ENCODE data around the gene ADAR.

Gene ADAR

DNA sequence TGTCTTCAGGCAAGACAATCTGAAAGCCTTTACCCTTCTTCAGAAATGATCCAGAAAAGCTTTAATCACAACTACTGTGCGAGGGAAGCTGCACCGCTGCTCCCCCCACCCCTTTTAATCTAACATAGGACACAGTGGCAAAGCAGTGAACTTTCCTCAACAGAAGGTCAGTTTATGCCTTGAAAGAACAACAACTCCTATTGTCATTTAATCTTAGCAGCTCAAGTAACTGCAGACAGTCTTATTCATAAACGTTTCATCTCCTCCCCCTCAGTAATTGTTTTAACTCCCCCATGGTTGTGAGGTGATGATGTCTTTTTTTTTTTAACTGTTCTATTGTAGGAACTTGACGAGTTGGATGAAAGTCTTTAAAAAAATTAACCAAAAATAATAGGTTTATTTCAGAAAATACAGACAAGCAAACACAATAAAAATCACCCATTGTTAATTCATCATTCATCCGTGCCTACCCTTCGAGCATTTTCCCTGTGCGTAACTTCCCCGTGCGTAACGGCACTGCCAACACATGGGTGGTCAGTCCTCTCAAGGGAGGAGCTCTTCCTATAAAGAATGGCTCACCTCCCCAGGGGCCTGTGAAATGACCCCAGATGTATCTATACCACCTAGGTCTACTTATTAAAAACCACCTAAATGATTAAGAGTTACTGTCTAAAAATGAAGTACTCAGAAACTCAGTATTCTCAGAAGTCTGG lies 3.3 kb upstream of the ADAR start:
- Histone ChIP-seq H3K4me3 (ENCODE audit: low read depth, low read length) (peak overlapping the region; percentile 33), H3K9me3 (ENCODE audit: control insufficient read depth, insufficient read depth, low read length) (no peaks in the 10 kb centered on the region), H3K4me1 (ENCODE audit: control insufficient read depth, insufficient read depth, low read length) (peaks cover 47% of the 10 kb centered on the region), H3K27me3 (ENCODE audit: control insufficient read depth, insufficient read depth, low read length) (no peaks in the 10 kb centered on the region), H3K36me3 (ENCODE audit: control insufficient read depth, insufficient read depth, low read length) (no peaks in the 10 kb centered on the region), H3K9ac (ENCODE audit: low read depth, low read length) (peak overlapping the region; percentile 32)

DNA sequence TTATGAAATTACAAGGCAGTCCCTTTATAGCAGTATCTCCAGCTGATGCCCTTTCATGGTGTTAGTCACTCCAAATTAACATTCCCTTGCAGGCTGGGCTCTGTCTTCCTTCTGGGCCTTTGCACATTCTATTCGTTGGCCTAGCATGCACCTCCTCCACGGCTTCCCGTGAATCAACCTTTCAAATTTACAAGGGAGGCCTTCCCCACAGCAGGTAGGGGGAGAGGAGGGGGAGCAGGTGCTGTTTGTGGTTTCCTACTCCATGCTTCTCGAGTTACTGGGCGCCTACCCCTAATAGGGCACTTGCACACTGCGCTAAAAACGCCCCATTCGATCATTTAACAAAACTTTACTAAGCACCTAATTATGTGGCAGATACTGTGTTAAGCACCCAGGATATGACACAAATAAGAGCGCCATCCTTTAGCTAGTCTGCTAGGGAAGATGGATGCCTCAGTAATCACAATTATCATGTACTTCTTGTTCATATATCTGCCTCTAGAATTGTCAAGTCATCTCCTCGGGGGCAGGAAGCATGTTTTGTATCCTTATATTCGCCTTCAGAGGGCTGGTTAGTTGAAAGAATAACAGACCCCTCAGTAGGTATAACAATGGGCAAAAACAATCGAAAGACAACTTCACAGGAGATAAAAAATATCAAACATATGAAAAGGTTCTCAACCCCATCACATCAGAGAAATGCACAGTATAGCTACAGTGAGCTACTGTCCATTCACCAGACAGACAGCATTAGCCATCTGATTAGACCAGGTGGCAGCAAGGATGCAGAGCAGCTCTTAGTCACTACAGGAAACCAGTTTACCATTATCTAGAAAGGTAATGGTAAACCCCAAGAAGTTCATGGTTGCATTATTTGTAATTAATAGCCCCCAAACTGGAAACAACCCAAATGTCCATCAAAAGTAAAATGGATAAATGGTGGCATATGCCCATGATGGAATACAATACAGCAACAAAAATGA lies 1.7 kb upstream of the ADAR start:
- H3K9ac ChIP-seq (ENCODE audit: low read depth, low read length): peak overlapping the region; percentile 18
- H3K9me3 ChIP-seq (ENCODE audit: control insufficient read depth, insufficient read depth, low read length): no peaks in the 10 kb centered on the region
- no peaks in the 10 kb centered on the region for H3K36me3 ChIP-seq (ENCODE audit: control insufficient read depth, insufficient read depth, low read length)
- peaks cover 35% of the 10 kb centered on the region for H3K4me1 ChIP-seq (ENCODE audit: control insufficient read depth, insufficient read depth, low read length)
- no peaks in the 10 kb centered on the region for H3K27me3 ChIP-seq (ENCODE audit: control insufficient read depth, insufficient read depth, low read length)
- H3K4me3 ChIP-seq (ENCODE audit: low read depth, low read length): peak overlapping the region; percentile 93

DNA sequence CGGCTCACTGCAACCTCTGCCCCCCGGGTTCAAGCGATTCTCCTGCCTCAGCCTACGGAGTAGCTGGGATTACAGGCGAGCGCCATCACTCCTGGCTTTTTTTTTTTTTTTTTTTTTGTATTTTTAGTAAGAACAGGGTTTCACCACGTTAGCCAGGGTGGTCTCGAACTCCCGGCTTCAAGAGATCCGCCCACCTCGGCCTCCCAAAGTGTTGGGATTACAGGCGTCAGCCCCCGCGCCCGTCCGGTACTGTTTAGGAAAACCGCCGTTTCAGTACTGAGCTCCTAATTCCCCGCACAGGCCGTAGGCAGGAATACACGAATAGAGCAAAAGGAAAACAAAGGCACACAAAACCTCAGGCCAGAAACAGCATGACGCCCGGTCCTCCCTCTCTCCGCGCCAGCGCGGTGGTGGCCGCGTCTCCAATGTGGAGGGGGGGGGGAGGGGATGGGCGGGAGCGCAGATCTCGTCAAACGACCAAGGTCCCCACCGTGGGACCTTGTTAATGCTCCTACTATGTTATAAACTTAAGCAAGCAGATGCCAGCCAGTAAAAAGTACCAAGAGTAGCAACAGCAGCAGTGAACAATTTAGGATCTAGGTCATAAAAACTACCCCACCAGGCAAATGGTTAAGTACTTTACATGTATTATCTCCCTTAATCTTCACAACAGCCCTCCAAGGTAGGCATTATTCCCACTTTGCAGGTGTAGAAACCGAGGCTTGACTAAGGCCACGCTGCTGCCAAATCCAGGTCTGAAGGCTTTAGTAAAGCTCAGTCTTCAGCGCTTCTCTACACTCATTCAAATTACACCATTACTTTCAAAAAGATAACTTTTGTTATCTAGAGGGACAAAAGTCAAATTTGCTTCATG lies 648 bp upstream of the ADAR start:
- H3K4me1 ChIP-seq (ENCODE audit: control insufficient read depth, insufficient read depth, low read length): peaks cover 31% of the 10 kb centered on the region
- peak overlapping the region; percentile 96 for H3K9ac ChIP-seq (ENCODE audit: low read depth, low read length)
- H3K36me3 ChIP-seq (ENCODE audit: control insufficient read depth, insufficient read depth, low read length): no peaks in the 10 kb centered on the region
- no peaks in the 10 kb centered on the region for H3K27me3 ChIP-seq (ENCODE audit: control insufficient read depth, insufficient read depth, low read length)
- no peaks in the 10 kb centered on the region for H3K9me3 ChIP-seq (ENCODE audit: control insufficient read depth, insufficient read depth, low read length)
- peak overlapping the region; percentile 93 for H3K4me3 ChIP-seq (ENCODE audit: low read depth, low read length)

GRCh38 chr1:154607106-154607608 lies 829 bp downstream of the ADAR start:
- no peaks in the 10 kb centered on the region for H3K9me3 ChIP-seq (ENCODE audit: control insufficient read depth, insufficient read depth, low read length)
- peaks cover 31% of the 10 kb centered on the region for H3K4me1 ChIP-seq (ENCODE audit: control insufficient read depth, insufficient read depth, low read length)
- H3K9ac ChIP-seq (ENCODE audit: low read depth, low read length): peak overlapping the region; percentile 96
- peak overlapping the region; percentile 93 for H3K4me3 ChIP-seq (ENCODE audit: low read depth, low read length)
- H3K27me3 ChIP-seq (ENCODE audit: control insufficient read depth, insufficient read depth, low read length): no peaks in the 10 kb centered on the region
- no peaks in the 10 kb centered on the region for H3K36me3 ChIP-seq (ENCODE audit: control insufficient read depth, insufficient read depth, low read length)

DNA sequence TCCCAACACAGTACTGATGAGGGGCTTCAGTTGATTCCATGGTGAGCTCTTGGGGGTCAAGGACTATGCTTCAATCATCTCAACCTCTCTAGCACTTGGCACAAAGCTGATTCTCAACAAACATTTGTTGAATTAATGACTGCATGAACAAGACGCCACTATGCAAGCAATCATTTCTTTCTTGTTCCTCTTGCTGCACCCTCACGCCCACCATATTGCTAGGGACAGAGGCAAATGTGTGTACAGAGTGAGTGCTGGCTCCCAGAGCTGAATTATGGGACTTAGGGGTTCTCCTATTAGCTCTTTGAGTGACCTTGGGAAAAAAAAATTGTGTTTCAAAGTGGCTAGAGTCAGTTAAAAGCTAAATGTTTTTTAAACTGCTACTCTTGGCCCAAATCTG lies 2.5 kb downstream of the ADAR start:
- Histone ChIP-seq H3K36me3 (ENCODE audit: control insufficient read depth, insufficient read depth, low read length) (peaks cover 12% of the 10 kb centered on the region), H3K9ac (ENCODE audit: low read depth, low read length) (no peak overlapping the region), H3K4me1 (ENCODE audit: control insufficient read depth, insufficient read depth, low read length) (peaks cover 21% of the 10 kb centered on the region), H3K4me3 (ENCODE audit: low read depth, low read length) (no peak overlapping the region), H3K9me3 (ENCODE audit: control insufficient read depth, insufficient read depth, low read length) (no peaks in the 10 kb centered on the region), H3K27me3 (ENCODE audit: control insufficient read depth, insufficient read depth, low read length) (no peaks in the 10 kb centered on the region)

- no peak overlapping the region for H3K9ac ChIP-seq (ENCODE audit: low read depth, low read length)
- H3K4me3 ChIP-seq (ENCODE audit: low read depth, low read length): no peak overlapping the region
- H3K36me3 ChIP-seq (ENCODE audit: control insufficient read depth, insufficient read depth, low read length): peaks cover 15% of the 10 kb centered on the region
- peaks cover 11% of the 10 kb centered on the region for H3K4me1 ChIP-seq (ENCODE audit: control insufficient read depth, insufficient read depth, low read length)
- H3K9me3 ChIP-seq (ENCODE audit: control insufficient read depth, insufficient read depth, low read length): no peaks in the 10 kb centered on the region
- H3K27me3 ChIP-seq (ENCODE audit: control insufficient read depth, insufficient read depth, low read length): no peaks in the 10 kb centered on the region
Observed at GRCh38 chr1:154603317-154603716, 4.7 kb downstream of the ADAR start.

GRCh38 chr1:154599658-154600057 lies 8.3 kb downstream of the ADAR start:
- peaks cover 2% of the 10 kb centered on the region for H3K4me1 ChIP-seq (ENCODE audit: control insufficient read depth, insufficient read depth, low read length)
- no peaks in the 10 kb centered on the region for H3K9me3 ChIP-seq (ENCODE audit: control insufficient read depth, insufficient read depth, low read length)
- H3K9ac ChIP-seq (ENCODE audit: low read depth, low read length): no peak overlapping the region
- H3K4me3 ChIP-seq (ENCODE audit: low read depth, low read length): no peak overlapping the region
- H3K27me3 ChIP-seq (ENCODE audit: control insufficient read depth, insufficient read depth, low read length): no peaks in the 10 kb centered on the region
- peaks cover 44% of the 10 kb centered on the region for H3K36me3 ChIP-seq (ENCODE audit: control insufficient read depth, insufficient read depth, low read length)

DNA sequence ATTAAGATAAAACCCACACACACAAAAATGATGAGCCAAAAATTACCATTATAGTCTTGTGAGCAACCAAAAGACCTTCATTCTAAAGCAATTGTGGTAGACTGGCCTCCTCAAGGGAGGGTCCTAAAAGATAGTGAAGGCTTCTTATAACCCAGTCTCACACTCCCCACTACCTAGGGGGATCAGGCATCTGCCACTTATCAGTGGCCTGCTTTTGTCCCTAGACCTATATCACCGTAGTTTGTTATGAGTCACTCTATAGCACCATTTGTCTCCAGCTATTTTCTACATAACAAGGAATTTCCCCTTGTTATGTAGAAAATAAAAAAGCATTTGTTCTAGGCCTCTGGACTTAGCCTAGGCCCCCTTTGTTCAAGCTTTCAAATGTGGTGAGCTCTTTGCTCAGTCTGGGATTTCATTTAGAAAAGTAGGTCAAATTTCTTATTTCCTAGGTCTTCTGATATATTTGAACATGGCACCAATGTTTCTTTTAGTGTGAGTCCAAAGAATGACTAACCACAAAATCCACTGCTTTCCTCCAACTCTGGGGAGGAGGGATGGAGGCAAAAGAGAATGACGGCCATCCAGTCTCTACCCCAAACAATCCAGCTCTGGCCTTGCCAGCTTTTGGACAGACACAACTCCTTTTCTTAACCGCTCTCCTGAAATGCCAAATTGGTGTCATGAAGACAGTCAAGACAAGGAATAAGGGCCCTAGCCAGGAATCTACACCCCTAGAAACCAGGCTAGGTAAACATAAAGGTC lies 8.9 kb downstream of the ADAR start:
- Histone ChIP-seq H3K9ac (ENCODE audit: low read depth, low read length) (no peak overlapping the region), H3K27me3 (ENCODE audit: control insufficient read depth, insufficient read depth, low read length) (no peaks in the 10 kb centered on the region), H3K4me3 (ENCODE audit: low read depth, low read length) (no peak overlapping the region), H3K4me1 (ENCODE audit: control insufficient read depth, insufficient read depth, low read length) (peaks cover under 1% of the 10 kb centered on the region), H3K9me3 (ENCODE audit: control insufficient read depth, insufficient read depth, low read length) (no peaks in the 10 kb centered on the region), H3K36me3 (ENCODE audit: control insufficient read depth, insufficient read depth, low read length) (peaks cover 44% of the 10 kb centered on the region)

GRCh38 chr1:154595621-154596020 lies 12.4 kb downstream of the ADAR start:
- no peaks in the 10 kb centered on the region for H3K27me3 ChIP-seq (ENCODE audit: control insufficient read depth, insufficient read depth, low read length)
- no peak overlapping the region for H3K9ac ChIP-seq (ENCODE audit: low read depth, low read length)
- H3K4me3 ChIP-seq (ENCODE audit: low read depth, low read length): no peak overlapping the region
- no peaks in the 10 kb centered on the region for H3K9me3 ChIP-seq (ENCODE audit: control insufficient read depth, insufficient read depth, low read length)
- no peaks in the 10 kb centered on the region for H3K4me1 ChIP-seq (ENCODE audit: control insufficient read depth, insufficient read depth, low read length)
- H3K36me3 ChIP-seq (ENCODE audit: control insufficient read depth, insufficient read depth, low read length): peaks cover 45% of the 10 kb centered on the region

DNA sequence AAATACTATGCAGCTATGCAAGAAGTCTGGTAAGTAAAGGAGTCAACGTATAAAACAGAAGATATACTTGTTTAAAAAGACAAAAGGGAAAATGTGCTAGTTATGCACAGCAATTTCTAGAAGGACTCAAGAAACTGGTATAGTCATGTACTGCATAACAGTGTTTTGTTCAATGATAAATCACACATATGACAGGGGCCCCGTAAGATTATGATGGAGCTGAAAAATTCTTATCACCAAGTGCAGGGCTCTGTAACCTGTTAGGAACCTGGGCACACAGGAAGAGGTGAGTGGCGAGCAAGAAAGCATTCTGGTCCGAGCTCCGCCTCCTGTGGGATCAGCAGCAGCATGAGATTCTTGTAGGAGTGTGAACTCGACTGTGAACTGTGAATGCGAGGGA lies 13.2 kb downstream of the ADAR start:
- H3K4me3 ChIP-seq (ENCODE audit: low read depth, low read length): no peak overlapping the region
- H3K9ac ChIP-seq (ENCODE audit: low read depth, low read length): no peak overlapping the region
- H3K9me3 ChIP-seq (ENCODE audit: control insufficient read depth, insufficient read depth, low read length): no peaks in the 10 kb centered on the region
- no peaks in the 10 kb centered on the region for H3K27me3 ChIP-seq (ENCODE audit: control insufficient read depth, insufficient read depth, low read length)
- H3K4me1 ChIP-seq (ENCODE audit: control insufficient read depth, insufficient read depth, low read length): no peaks in the 10 kb centered on the region
- H3K36me3 ChIP-seq (ENCODE audit: control insufficient read depth, insufficient read depth, low read length): peaks cover 49% of the 10 kb centered on the region
